ENCODE measurements around the gene ZNF256.
"Not testable (repeated sequence)": the region's sequence is repeated elsewhere in the genome, so short reads cannot be mapped to it uniquely, and the experiment has no call there.

ZNF256 gene

GRCh38 chr19:57927587-57927986 lies 19.9 kb downstream of the ZNF256 start:
- Mint-ChIP-seq H3K27ac (no peak overlapping the region), H3K4me3 (no peak overlapping the region), H3K27me3 (no peaks in the 10 kb centered on the region), H3K9me3 (ENCODE audit: low read depth) (peaks cover 26% of the 10 kb centered on the region), H3K36me3 (peaks cover 41% of the 10 kb centered on the region), H3K4me1 (ENCODE audit: low read depth) (no peaks in the 10 kb centered on the region)

GRCh38 chr19:57916168-57916995 lies 31.1 kb downstream of the ZNF256 start, which contains the start of gene ZNF417:
Gene ZNF417, minus strand, starts transcription at chr19:57916592. Its CDS starts 181 bp downstream, at chr19:57916411.
- Mint-ChIP-seq H3K4me1 (ENCODE audit: low read depth) (peaks cover 29% of the 10 kb centered on the region), H3K9me3 (ENCODE audit: low read depth) (peaks cover 23% of the 10 kb centered on the region), H3K27ac (peak within 1 kb of the TSS; percentile 90), H3K36me3 (peaks cover 38% of the 10 kb centered on the region), H3K4me3 (peak within 1 kb of the TSS; percentile 93)
- H3K27me3 Mint-ChIP-seq = not testable (repeated sequence)

GRCh38 chr19:57914531-57914930 lies 33.0 kb downstream of the ZNF256 start:
- Mint-ChIP-seq H3K27ac (no peak overlapping the region), H3K9me3 (ENCODE audit: low read depth) (peaks cover 29% of the 10 kb centered on the region), H3K4me3 (peak overlapping the region; percentile 38)

GRCh38 chr19:57907394-57907793 lies 40.1 kb downstream of the ZNF256 start:
- Mint-ChIP-seq H3K36me3 (peaks cover 51% of the 10 kb centered on the region), H3K9me3 (ENCODE audit: low read depth) (peaks cover 25% of the 10 kb centered on the region), H3K27me3 (no peaks in the 10 kb centered on the region)

More at GRCh38 chr19:57914531-57914930, 33.0 kb downstream of the ZNF256 start:
- Mint-ChIP-seq H3K36me3 (peaks cover 41% of the 10 kb centered on the region), H3K4me1 (ENCODE audit: low read depth) (peaks cover 29% of the 10 kb centered on the region), H3K27me3 (no peaks in the 10 kb centered on the region)

GRCh38 chr19:57905258-57905657 lies 42.2 kb downstream of the ZNF256 start:
- Mint-ChIP-seq H3K36me3 (peaks cover 35% of the 10 kb centered on the region), H3K27ac (no peak overlapping the region), H3K4me3 (no peak overlapping the region), H3K4me1 (ENCODE audit: low read depth) (peaks cover 6% of the 10 kb centered on the region), H3K27me3 (no peaks in the 10 kb centered on the region), H3K9me3 (ENCODE audit: low read depth) (peaks cover 12% of the 10 kb centered on the region)

More at GRCh38 chr19:57907394-57907793, 40.1 kb downstream of the ZNF256 start:
- H3K4me3 Mint-ChIP-seq = no peak overlapping the region
- peaks cover 8% of the 10 kb centered on the region for H3K4me1 Mint-ChIP-seq (ENCODE audit: low read depth)
- H3K27ac Mint-ChIP-seq = no peak overlapping the region

- Mint-ChIP-seq H3K9me3 (ENCODE audit: low read depth) (peaks cover 12% of the 10 kb centered on the region), H3K27ac (no peak overlapping the region), H3K4me1 (ENCODE audit: low read depth) (peaks cover 6% of the 10 kb centered on the region), H3K4me3 (no peak overlapping the region), H3K27me3 (no peaks in the 10 kb centered on the region), H3K36me3 (peaks cover 32% of the 10 kb centered on the region)
These were observed 43.8 kb downstream of the ZNF256 start for GRCh38 chr19:57903618-57904184.

GRCh38 chr19:57900311-57900710 lies 47.2 kb downstream of the ZNF256 start:
- no peaks in the 10 kb centered on the region for H3K27me3 Mint-ChIP-seq
- H3K4me1 Mint-ChIP-seq (ENCODE audit: low read depth) = peaks cover 6% of the 10 kb centered on the region
- no peak overlapping the region for H3K4me3 Mint-ChIP-seq
- H3K9me3 Mint-ChIP-seq (ENCODE audit: low read depth) = peaks cover 4% of the 10 kb centered on the region
- H3K27ac Mint-ChIP-seq = no peak overlapping the region
- peaks cover 23% of the 10 kb centered on the region for H3K36me3 Mint-ChIP-seq

Measured in activated naive CD8-positive, alpha-beta T cell (primary cell).